IPS-NIHi11 (cell line): Measurements from ENCODE around the gene LIMD2.
A peak's percentile ranks its signal among the peaks of the same experiment; 100 is the strongest.
"Not testable (repeated sequence)": the region's sequence is repeated elsewhere in the genome, so short reads cannot be mapped to it uniquely, and the experiment has no call there.

Experiments used
- DNase-seq: peaks from one replicate; pipeline ENCODE4 v3.0.0; 2012; ENCODE audit warnings: mixed read lengths, low spot score

The LIMD2 gene

GRCh38 chr17:63699638-63700527, at the start of gene LIMD2:
LIMD2 (minus strand) TSS chr17:63700125; CDS start chr17:63699298, 827 bp downstream.
- DNase-seq, result peak; percentile 90

DNA sequence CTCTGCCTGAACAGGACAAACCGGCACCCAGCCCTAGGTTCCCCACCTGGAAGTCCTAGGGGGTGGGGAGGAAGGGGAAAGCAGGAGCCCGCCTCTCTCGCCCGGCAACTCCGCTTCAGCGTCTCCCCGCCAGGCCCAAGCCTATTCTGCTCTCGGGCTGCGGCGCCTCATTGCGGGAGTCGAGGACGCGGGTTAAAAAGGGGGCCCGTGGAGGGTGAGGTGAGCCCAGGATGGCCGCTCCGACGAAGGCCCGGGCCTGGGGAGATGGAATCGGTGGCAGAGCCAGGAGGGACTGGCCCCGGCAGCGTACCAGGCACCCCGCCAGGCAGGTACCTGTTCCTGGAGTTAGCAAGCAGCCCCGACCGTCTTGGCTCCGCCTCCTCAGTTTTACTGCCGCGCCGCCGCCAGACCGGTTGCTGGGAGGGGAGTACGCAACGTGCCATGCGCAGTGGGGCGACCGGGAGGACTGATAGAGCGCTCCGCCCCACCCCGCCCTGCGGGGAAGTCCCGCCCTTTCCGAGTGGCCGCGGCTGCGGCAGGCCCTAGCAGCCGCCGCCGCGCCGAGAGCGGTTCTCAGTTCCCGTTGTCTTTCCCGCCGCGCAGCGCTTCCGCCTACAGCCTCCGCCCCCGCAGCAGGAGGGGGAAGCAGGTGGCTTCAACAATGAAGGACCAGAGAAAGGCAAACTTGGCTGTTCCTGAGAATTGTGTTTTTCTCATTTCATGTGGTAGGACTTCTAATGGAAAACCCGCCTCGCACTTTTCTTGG, 41.7 kb upstream of the LIMD2 start, which contains the start of gene STRADA:
STRADA (minus strand) TSS at position 392 of the 766 bp plus-strand sequence. CDS start 13,430 bp downstream, outside the sequence.
- DNase-seq, result peak; percentile 97

- DNase-seq, result no peak
These were observed 41.1 kb upstream of the LIMD2 start for GRCh38 chr17:63741143-63741407.

- DNase-seq, result peak; percentile 7
These were observed 40.7 kb upstream of the LIMD2 start for GRCh38 chr17:63740464-63741142.

- no peak for DNase-seq
These were observed 35.8 kb upstream of the LIMD2 start for GRCh38 chr17:63735691-63736090.

DNA sequence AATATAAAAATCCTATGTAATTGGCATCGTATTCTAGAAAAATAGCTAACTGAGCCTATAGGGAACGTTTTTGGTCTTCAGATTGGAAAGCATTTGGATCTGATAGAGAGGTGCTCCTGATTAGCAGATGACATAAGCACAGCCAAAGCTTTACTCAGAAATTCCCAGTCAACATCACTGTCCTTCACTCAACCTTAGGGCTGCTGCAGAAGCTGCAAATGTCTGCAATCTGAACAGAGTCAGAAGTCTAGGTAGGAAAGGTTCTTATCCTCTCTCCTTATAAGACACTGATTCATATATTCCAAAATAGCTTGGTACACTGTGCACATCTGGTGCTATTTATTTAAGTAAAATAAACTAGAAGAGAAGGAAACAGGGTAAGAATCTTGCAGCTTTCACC, 22.5 kb upstream of the LIMD2 start:
- no peak for DNase-seq

- not testable (repeated sequence) for DNase-seq
These were observed 20.3 kb upstream of the LIMD2 start for GRCh38 chr17:63720194-63720593.

- DNase-seq, result no peak
These were observed 19.1 kb upstream of the LIMD2 start for GRCh38 chr17:63718988-63719387.

DNA sequence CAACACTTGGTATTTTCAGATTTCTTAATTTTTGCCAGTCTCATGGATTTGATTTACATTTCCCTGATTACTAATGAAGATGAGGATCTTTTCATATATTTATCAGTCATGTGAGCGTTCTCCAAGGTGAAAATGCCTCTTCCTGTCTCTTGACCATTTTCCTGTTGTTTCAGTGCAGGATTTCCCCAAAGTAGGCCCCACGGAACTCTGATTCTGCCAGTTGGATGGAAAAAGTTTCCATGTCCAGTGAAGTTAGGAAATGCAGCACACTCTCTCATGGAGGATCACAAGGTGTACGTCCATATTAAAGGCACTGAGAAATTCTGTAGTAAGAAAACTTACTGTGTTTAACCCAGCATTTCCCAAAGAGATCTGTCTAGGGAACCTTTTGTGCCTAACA, 16.5 kb upstream of the LIMD2 start:
- no peak for DNase-seq

DNA sequence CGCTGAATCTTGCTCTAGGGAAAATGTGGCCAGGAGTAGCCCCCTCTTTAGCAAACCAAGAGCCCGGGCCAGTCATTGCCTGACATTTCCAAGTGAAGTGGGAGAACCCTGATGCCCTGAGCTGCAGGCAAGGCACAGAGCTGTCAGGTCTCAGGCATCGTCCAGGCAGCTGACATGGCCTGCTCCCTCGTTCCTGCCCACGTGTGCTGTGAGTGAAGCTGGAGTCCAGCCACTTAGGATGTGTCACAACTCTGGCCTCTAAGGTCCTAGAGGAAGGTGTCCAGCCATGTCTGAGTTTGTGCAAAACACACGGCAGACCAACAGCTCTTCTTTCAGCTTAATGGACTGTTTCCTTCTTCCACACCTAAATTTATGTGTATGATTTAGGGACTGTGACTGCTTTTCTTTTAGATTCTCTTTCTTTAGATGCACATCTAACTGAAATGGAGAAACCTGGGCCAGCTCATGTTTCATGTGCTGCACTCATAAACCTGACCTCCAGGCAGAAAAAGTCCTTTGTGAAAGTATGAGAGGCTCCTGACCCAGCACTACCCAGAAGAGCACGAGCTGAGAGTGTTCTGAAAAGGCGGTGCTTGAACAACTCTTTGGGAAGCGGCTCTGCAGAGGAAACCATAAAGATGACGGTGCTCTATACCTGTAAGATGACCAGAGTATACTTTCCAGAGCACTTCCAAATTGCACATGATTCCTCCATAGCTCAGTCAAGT, 14.8 kb upstream of the LIMD2 start:
- DNase-seq, result no peak

- DNase-seq, result no peak
These were observed 9.2 kb upstream of the LIMD2 start for GRCh38 chr17:63709110-63709509.

- no peak for DNase-seq
These were observed 7.2 kb upstream of the LIMD2 start for GRCh38 chr17:63707151-63707550.

DNA sequence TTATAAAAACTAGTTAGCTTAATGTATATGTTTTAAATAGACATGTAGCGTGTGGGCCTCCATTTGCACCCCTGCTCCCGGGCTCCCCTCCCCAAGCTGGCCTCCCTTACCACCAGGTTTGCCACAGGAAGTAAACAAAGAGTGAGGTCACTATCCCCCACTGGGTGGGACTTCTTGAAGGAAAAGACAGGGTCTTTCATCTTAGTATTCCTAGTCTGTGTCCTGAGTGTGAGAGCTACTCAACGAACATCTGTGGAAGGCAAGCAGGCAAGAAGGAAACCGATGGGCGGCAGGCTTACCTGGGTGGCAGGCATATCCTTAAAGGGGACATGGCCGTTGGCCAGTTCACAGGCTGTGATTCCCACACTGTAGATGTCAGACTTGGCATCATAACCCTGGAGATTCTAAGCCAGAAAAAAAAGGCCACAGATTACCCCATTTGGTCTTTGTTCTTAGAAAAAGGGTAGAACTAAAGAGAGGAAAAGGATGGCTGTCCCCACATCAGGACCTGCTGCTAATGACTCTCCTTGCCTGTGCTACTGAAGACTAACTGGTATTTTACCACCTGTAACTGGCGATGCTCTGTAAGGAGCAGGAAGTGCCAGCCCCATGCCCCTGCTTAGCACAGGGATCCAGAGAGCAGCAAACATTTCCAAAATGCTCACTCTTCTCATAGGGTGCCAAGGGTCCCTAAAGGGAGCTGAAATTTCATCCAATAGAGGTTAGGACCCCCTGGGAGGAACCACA, 6.6 kb upstream of the LIMD2 start:
- DNase-seq, result no peak

DNA sequence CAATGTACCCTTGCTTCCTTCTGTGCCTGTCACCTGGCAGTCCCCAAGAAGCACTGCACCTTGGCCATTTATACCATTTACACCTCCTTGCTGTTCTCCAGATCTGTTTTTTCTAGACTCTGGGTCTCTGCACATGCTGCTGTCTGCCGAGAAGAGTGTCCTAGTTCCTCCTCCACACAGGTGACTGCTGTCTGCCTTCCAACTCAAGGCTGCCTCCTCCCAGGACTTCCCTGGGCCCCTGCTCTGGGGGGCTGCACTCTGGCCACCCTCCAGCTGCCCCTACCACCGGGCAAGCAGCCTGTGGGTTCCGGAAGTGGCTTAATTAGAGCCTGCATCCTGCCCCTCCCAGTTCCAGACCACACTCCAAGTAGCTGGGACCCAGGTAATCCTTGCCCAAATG, 5.7 kb upstream of the LIMD2 start:
- no peak for DNase-seq

GRCh38 chr17:63704836-63705235, 4.9 kb upstream of the LIMD2 start:
- no peak for DNase-seq

DNA sequence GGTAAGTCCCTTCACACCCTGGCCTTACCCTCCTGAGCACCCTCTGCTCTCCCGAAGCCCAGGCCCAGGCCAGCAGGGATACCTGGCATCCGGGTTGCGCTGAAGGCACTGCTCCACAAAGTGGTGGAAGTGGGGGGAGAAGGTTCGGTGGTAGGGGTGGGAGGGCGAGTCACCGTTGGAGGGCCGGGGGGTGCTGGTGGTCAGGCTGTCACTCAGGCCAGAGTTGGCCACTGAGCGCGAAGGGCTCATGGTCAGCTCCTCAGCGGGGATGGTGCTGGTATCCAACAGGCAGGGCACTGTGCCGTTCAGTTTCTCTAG, 4.3 kb upstream of the LIMD2 start:
- DNase-seq, result no peak

GRCh38 chr17:63703556-63704258, 3.8 kb upstream of the LIMD2 start:
- no peak for DNase-seq

DNA sequence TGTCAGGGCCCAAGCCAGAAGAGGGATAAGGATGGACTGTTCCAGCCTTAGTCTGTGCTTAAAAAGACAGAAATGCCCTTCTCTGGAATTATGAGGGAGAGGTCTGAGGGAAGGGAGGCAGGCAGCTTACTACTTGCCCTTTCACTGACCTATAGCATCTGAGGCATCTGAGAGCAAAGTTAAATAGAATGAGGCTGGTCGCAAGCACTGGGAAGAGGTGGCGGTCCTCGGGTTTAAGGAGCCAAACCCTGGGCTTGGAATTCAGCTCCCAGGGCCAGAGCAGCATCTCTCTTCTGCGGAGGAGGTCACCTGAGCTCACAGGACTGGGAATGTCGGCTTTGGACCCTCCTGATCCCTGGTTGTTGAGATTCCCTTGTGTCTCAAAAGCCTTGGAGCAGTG, 3.1 kb upstream of the LIMD2 start:
- no peak for DNase-seq

DNA sequence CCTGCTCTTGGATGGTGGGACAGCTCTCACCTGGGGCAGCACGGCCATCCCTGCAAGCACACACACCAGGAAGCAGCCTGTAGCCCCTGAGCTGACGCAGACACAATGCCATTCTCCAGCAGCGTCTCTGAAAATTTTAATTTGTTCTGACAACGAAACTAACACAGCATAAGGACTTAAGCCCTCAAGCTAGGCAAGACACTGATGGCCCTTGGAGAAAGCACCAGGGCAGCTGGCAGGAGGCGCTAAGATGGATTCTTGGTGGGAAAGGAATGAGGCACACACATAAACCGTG, 2.7 kb upstream of the LIMD2 start:
- DNase-seq, result no peak

DNA sequence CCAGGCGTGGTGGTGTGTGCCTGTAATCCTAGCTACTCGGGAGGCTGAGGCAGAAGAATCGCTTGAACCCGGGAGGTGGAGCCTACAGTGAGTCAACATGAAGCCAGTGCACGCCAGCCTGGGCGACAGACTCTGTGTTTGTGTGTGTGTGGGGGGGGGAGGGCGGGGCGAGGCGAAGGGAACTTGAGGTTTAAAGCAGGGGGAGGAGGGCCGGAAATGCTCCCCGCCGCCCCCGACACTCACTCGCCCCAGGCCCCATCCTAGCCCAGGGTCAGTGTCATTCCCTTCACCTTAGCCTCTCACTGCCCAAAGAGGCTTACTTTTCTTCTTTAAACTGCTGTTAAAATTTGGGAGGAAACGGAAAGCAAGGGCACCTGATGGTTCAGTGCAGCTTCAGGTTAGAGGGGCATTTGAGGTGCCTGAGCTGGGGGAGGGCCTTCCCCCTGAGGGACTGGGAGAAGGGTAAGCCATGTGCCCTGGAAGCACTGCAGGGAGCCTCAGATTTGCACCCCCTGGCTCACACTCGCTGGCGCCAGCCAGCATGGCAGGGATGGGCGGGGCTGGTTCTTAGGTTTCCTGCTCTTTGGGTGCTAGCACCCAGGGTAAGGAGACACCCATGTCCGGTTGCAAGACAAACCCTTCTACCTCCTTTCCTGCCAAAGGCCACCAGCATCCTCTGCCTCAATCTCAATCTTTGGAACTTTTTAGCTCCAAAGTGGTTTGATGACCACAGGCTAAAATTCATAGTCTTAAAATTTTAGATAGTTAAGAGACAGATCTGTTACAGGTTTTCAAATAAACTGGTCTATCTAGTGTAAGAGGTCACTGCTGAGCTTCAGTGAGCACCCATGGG, 2.2 kb upstream of the LIMD2 start:
- DNase-seq, result no peak
